Testis (tissue), 2 donors: ENCODE measurements around the gene LIPK.
"Not testable (repeated sequence)": the region's sequence is repeated elsewhere in the genome, so short reads cannot be mapped to it uniquely, and the experiment has no call there.

Experiments
- POLR2A ChIP-seq: fragments of 450-650 bp; IDR thresholded peaks from one replicate; pipeline ENCODE4 v1.6.1; 2017; ENCODE audit warnings: antibody characterized with exemption, mild to moderate bottlenecking, moderate library complexity
- TF ChIP-seq, protein P1 (sequence below), 3 experiments: fragments of 450-650 bp in 2 of 3; fragments of 200-600 bp in 1 of 3; sonication (generic) in 1 of 3; IDR thresholded peaks; one replicate each; pipeline ENCODE4 v1.5.1; 2016 to 2019; ENCODE audit warnings: antibody characterized with exemption in 3 of 3, mild to moderate bottlenecking in 2 of 3, moderate library complexity in 1 of 3

DNA sequence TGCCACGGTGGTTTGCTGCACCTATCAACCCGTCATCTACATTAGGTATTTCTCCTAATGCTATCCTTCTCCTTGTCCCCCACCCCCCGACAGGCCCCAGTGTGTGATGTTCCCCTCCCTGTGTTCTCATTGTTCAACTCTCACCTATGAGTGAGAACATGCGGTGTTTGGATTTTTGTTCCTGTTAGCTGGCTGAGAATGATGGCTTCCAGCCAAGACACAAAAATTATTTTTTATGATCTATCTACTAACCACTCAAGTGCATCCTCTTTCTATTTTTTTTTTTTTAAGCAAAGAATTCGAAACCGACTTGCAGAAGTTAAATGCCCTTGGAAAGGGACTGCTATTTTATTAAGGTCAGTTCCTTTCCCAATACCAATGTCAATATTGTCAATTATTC is 3.3 kb downstream of the LIPK start:
- TF ChIP-seq, protein P1, sequence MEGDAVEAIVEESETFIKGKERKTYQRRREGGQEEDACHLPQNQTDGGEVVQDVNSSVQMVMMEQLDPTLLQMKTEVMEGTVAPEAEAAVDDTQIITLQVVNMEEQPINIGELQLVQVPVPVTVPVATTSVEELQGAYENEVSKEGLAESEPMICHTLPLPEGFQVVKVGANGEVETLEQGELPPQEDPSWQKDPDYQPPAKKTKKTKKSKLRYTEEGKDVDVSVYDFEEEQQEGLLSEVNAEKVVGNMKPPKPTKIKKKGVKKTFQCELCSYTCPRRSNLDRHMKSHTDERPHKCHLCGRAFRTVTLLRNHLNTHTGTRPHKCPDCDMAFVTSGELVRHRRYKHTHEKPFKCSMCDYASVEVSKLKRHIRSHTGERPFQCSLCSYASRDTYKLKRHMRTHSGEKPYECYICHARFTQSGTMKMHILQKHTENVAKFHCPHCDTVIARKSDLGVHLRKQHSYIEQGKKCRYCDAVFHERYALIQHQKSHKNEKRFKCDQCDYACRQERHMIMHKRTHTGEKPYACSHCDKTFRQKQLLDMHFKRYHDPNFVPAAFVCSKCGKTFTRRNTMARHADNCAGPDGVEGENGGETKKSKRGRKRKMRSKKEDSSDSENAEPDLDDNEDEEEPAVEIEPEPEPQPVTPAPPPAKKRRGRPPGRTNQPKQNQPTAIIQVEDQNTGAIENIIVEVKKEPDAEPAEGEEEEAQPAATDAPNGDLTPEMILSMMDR (IDR thresholded peaks at IDR 0.05), result not testable (repeated sequence)
- not testable (repeated sequence) for TF ChIP-seq POLR2A
